Left renal cortex interstitium (tissue), 4 donors: ENCODE data around the gene POT1. TPM values are rescaled to one million over a fixed set of nuclear protein-coding genes. Genes with fewer than 3 reads are reported as not detected.

Experiments
- DNase-seq, 4 donors: peaks; one replicate each; pipeline ENCODE4 v3.0.0-alpha.2; 2013; ENCODE audit warnings: low read depth in 4 of 4, low spot score in 2 of 4, missing footprints in 1 of 4
- polyA plus RNA-seq, 4 donors: library from polyadenylated mRNA; unstranded; fragments of 120-200 nt; gene quantifications; one replicate each; pipeline ENCODE4 v1.2.1, GENCODE V29; 2013; ENCODE audit not compliant: insufficient read length in 4 of 4

Gene POT1
- polyA plus RNA-seq, 4 donors, result 37.5 to 54.1 (median 40.7) TPM

DNA sequence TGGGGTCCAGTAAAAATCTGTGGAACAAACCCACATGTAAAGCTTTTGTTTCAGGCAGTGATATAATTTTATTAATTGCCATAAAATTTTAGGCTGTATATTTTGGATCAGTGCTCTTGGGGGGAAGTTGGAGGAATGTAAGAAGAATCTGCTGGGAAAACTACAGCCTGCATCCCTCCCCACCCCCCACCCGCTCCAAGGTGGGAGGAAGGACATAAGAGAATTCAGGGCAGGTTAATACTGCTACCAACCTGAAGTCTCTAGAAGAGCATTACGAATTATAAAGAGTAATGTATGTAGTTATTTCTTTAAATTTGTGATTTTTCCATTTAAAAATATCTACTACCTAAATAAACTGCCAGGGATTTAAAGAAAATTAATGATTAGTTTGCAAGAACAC is 116.9 kb downstream of the POT1 start:
- no peak for DNase-seq

DNA sequence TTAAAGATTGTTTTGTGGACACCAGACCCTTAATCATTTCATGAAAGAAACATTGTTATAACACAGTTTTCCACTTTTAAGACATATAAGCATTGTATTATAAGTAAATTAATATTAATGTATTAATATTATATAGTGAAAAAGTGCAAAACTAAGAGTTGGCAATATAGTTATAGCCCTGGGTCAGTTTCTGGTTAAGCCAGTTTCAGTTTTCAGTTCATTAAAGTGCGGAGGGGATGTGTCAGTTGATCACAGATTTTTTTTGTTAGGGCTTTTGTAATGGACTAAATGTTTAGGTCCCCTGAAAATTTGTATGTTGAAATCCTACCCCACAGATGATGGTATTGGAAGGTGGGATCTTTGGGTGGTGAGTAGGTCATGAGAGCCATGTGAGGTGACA is 118.3 kb downstream of the POT1 start:
- no peak for DNase-seq

DNA sequence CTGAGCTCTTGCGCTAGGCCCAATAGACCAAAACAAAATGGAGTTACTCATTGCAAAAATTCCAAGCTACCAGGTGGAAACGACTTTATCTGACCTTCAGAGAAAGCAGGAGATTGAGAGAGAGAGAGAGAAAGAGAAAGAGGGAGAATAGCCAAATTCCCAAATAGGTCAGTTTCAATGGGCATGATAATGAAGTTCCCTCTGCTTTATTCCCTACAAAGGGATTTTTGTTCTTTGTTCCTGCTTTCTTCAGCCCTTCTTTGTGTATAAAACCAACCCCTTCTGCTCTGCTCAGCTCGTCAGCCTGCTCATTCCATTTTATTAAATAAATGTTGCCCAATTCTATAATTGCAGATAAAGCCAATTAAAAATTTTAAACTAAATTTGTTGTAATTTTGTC is 119.0 kb downstream of the POT1 start:
- DNase-seq, result no peak

DNA sequence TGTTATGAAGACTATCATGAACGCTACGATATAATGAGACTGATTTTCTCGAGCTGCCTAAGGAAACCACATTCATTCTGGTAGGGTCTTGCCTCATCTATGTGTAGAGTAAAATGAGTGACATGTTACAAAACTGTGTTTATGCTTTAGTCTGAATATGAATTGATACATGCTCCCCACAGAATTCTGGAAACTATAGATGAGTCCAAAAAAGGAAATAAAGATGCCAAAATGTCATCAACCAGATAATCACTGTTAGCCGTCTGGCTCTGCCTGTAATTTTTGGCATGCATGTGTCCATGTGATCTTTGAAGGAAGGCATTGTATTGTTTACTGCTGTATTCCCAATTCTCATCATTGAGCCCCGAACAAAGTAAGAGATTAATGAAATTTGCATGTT is 121.4 kb downstream of the POT1 start:
- DNase-seq, result no peak

DNA sequence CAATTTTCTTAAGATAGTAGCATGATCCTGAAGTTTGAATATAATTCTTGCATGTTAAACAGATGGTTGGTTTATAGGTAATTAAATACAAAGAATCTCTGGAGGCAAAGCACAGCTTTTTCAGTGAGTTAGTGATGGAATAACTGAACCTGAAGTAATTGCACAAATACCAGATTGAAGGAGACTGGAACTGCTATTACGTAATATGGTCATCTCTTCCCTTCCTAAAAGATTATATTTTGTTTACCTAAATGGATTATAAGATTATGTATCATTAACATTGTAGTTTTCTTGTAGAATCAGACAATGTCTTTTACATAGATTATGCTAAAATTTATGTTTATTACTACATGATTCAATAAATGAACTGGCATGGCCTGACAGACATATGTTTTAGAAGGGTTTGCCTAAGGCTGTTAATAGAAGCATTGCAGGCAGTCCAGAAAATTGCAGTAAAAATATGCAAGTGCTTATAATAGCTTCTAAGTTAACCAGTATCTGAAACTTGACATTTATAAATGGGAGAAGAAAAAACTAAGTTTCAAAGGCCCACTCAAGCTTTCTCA is 128.2 kb downstream of the POT1 start:
- no peak for DNase-seq

DNA sequence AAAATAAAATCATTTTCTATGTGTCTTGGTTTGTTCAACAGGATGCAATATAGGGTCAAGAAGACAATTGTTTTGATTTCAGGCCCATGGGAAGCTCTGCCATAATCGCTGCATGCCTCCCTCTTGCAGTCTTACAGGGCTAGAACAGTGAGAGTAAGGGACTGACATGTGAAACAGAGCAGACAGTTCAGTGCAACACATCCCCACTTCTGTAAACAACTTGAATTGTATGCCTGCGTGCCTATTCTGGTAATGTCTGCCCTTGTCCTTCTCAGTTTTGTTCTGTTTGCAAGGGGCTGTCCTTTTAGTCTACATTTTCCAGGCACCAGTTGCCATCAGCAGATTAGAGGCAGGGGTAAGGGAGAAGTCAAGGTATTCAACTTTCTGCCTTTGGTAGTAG is 129.2 kb downstream of the POT1 start:
- no peak for DNase-seq

DNA sequence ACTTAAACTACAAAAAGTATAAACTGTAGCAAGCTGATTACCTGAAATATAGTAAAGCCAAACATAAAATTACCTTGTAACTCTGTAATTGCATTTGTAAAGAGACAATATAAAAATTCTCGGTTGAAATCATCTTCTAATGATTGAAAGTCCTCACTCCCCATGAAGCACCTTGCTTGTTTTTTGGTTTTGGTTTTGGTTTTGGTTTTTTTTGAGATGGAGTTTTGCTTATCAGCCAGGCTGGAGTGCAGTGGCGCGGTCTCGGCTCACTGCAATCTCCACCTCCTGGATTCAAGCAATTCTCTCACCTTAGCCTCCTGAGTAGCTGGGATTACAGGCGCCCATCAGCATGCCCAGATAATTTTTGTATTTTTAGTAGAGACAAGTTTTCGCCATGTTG is 130.2 kb downstream of the POT1 start:
- no peak for DNase-seq

DNA sequence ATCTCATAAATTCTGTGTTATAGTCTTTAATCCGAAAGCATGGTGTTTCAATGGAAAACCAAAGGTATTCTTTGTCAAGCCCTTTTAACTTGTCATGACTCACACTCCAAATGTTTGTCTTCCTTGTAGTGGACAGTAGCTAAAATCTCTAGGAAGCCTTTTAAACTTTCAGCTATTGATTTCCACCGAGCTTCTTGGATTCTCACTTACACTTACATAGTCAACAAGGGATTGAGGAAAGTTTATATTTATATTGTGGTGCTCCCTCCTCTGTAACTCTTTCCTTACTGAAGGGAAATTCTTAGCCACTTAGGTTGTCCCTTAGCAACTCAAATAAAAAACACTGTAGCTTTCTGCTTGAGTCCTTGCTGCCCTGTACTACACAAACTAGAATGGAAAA is 132.9 kb downstream of the POT1 start:
- no peak for DNase-seq

DNA sequence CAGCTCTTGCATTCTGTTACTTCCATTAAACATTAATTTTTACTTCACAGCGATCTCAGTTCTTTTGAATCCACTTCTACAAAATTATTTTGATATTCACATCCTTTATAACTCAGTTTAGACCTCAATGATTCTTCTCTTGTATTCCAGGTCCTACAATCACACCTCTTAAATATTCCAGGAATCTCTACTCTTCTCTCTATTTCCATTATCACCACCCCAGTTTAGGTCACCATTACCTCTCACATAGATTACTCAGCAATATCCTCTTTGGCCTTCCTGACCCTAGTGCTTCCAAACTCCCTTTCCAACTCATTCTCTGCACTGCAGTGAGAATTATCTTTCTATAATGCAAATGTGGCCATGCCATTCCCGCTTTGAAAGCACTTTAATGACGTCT is 136.9 kb downstream of the POT1 start:
- DNase-seq, result no peak

DNA sequence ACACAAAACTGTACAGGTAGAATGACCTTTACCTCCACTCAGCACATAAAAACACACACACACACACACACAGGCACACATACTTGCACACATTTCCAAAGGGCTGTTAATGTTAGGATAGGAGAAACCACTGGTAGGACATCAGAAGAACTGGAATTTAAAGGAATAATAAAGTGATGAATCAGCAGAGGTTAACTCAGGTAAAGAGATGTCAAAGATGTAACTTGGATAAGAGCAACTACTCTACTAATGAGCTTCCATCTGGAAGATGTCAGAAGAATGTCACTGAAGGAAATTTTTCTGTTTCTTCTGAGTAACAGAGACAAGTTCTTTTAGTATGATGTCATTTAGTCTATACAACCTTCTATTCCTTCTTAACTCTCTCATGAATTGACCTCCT is 137.6 kb downstream of the POT1 start:
- no peak for DNase-seq

DNA sequence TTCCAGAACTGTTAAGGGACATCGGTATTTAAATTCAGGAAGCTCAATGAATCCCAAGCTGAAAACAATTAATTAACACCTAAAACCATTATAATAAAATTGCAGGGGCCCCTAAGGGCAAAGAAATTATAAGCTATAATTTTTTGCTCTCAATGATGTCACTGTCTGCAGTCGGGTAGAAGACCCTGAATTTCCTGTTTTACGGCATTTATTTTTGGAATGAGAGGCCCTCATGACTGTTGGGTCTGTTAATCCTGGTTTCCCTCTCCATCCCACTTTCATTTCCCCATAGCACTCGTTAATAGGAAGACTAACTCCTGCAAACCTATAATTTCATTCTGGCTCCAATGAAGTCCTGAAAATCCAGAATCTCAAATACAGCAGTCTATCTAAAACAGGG is 138.2 kb downstream of the POT1 start:
- no peak for DNase-seq

DNA sequence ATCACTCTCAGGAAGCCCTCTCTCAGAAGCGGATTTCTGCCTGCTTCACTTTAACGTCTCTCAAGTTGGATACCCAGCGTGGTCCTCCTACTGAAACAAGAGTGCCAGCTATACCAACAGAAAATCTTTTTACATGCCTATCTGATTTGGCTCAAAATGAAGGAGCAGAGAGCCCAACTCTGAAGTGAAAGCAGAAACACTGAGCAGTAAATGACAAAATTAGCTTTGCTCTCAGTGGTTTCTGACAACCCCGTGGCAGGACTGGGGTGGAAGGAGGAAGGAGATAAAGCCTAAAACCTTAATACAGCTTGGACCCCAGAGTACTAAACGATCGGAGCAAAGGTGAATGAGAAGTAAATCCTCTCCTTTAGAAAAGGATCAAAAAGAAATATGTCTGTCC is 139.0 kb downstream of the POT1 start:
- DNase-seq, result no peak

DNA sequence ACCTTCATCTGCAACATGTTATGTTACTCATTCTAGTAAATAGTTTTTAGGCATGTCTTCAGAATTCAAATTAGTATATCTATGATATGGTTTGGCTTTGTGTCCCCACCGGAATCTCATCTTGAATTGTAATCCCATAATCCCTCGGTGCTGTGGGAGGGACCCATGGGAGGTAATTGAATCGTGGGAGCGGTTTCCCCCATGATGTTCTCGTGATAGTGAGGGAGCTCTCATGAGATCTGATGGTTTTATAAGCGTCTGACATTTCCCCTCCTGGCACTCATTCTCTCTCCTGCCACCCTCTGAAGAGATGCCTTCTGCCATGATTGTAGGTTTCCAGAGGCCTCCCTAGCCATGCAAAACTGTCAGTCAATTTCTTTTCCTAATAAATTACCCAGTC is 143.6 kb downstream of the POT1 start:
- DNase-seq, result no peak

DNA sequence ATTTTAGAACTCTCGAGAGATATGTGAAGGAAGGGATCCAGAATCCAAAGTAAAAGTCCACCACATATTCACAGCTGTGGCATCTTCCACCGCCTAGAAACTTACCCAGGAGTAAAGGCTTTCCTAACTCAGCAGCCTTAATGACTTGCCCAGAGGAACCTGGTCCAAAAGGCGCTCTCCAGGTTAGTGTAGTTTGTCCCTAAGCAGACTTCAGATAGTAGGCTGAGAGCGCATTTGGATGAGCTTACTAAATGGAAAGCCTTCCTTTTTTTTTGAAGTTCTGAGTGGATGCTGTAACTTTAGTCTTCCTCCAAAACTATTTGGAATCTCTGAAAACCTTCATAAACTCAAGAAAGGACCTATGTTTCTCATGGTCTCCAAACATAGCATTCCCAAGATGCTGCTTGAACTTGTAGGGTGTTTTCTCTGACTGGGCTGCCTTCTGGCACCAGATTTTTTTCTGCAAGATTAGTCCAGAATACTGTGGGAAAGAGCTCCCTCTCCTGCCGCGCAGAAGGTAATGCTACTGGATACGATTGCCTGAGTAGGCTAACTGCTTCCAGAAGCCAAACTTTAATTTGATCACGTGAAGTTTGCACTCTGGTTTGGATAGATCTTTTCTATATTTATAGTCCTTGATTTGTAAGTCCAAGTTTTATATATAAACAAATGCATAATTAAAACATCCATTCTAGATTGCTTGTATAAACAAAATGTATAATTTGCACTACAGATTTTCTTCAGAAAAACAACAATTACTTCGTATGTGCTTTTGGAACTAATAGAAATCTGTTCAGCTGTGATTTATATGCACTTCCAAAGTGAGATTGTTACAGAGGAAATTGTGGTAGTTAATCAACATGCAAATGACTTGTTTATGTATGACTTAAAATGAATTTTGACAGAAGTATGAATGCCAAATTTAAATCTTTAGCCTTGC is 144.5 kb downstream of the POT1 start:
- DNase-seq, result peak in 1 of 4 donors; percentile 59

DNA sequence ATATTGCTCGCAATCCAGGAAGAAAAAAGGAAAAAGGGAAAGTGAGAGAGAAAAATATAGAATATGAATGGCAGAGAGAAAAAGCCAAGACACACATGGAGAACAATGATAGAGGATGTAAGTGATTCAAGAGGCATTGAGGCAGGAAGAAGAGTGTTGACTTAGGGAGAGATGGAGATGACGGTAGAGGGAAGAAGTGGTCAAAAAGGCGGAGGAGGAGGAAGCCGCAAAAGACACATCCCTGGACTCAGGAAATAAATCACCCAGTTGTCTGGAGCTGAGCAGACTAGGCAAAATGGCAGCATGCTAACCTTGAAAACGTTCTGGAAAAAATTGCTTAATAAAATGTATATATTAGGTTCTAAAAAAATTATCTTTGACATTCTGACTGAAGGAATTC is 146.4 kb downstream of the POT1 start:
- no peak for DNase-seq

DNA sequence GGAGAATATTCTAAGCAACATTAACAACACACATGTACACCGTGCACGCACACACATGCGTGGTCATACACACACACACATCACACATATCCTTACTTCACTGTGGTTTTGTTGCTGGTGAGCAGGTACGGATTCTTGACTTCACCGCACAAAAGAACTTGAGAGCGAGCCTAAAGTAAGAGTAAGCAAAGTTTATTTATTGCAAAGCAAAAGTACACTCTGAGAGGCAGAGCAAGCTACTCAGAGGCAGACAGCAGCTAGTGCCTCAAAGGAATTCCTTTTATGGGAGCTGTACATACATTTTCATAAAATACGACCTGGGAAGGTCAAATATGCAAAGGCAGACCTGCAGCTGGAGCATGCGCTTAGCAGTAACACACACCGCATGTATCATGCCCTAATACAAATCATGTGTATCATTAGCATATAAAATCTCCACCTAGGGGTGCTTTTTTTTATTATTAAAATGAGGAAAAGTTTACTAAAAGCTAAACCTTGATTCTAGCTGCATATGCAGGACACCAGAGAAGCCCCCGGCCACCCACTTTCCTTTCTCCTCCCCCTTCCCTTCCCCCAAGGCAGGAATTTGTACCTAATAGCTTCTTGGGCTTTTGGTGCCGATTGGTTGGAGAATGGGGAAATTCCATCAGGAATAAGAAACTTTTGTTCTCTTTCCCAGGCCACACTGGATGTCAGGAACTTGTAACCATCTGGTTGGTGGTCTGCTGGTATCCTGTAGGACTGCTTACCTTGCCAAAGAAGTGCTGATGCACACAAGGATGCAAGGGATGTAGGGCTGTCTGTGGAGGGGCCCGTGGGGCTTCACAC is 147.5 kb downstream of the POT1 start:
- DNase-seq, result no peak

DNA sequence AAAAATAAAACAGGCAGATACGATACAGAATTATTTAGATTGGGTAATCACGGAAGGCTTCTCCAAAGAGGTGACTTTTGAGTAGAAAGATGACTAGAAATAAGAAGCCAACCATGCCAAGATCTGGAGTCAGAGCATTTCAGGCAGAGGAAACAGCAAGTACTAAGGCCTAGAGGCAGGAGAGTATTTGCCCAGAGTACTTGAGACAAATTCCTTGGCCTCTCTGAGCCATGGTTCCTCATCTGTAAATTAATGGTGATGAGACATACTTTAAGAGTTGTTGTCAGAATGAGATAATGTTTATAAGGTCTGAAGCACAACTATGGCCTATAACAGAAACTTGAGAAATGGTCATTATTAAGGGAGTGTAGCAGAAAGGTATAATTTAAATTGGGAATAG is 148.2 kb downstream of the POT1 start:
- DNase-seq, result no peak

DNA sequence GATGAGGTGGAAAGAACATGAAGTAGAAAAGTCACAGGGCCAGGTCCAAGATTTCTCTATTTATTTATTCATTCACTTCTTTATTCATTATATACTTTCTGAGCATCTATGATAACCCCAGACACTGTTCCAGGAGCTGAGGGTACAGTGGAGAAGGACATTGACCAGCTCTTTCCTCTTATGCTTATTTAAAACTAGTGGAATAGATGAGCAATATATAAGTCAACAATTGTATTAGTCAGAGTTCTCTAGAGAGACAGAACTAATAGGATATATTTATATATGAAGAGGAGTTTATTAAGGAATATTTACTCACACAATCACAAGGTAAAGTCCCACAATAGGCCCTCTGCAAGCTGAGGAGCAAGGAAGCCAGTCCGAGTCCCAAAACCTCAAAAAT is 149.0 kb downstream of the POT1 start:
- no peak for DNase-seq

DNA sequence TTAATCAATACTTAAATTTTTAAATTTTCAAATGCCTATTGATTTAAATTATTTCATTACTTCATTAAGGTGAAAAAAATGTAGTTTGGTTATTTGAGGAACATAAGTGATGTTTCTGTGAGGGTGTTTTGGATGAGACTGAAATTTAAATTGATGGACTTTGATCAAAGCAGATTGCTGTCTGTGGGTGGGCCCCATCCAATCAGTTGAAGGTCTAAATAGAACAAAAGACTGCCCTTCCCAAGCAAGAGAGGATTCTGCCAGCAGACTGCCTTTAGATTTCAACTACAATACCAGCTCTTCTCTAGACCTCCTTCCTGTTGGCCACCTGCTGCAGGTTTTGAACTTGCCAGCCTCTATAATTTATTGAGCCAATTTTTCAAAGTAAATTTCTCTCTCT is 149.6 kb downstream of the POT1 start:
- no peak for DNase-seq

DNA sequence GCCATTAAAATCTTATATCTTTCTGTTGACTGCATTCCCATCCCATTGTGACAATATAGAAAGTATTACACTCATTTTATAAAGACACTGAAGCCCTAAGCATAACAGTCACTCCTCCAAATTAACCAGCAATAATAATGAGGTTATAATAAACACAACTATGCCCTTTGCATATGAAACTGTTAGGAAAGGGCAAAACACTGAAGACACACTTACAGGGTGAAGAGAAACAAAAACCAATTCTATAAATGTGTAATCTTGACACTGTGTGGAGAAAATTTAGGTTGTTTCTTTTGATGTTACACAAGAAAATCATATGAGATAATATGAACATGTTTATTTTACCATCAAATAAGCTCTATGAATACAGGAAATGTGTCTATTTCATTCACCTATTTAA is 150.0 kb downstream of the POT1 start:
- DNase-seq, result no peak

DNA sequence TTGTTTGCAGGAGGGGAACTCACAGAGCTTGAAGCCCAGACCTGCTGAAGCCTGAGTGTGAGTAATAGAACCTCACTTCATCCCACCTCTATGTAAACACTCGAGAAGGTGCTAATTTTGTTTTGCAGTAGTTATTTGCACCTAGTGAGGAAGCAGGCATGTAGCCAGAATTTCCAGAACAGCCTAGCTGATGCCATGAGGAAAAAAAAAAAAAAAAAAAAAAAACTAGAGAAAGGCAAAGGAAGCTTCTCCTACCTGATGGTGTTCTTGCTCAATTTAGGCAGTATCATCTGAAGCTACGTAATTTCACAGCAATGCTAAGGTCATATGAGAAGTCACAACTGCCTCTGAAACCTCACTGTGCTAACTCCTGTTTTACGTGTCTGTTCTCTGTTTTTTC is 150.4 kb downstream of the POT1 start:
- DNase-seq, result no peak

DNA sequence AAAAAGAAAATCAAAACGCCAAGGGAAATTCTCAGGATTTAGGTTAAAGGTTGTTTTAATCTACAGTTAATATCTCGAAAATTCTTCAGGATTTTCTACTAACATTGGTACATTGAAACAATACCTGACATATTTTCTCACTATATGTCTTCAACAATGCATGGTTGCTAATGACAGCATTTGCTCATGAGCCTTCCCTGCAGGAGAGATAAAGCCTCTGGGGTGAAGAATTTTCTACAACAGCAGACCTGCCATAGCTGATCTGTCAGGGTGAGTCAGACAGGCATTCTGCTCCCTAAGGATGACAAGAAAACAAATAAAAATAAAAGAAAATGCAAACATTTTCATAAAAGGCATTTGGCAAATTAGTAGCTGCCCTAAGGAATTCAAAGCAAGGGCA is 152.4 kb downstream of the POT1 start:
- DNase-seq, result no peak
